Testis (tissue), 3 donors: ENCODE data around the gene FAM20A. TPM values are rescaled to one million over a fixed set of nuclear protein-coding genes. Genes with fewer than 3 reads are reported as not detected.

Source experiments
- DNase-seq: peaks from one replicate; pipeline ENCODE4 v3.0.0-alpha.2; 2019
- H3K27ac ChIP-seq, 2 donors: fragments of 200-600 bp; sonication (generic); one replicate each; pipeline ENCODE4 v1.5.1; 2019
- H3K27me3 ChIP-seq: fragments of 200-600 bp; sonication (generic); one replicate; pipeline ENCODE4 v1.5.1; 2019
- H3K36me3 ChIP-seq: fragments of 200-600 bp; sonication (generic); one replicate; pipeline ENCODE4 v1.5.1; 2017; ENCODE audit warnings: low read depth; ENCODE audit errors: missing control alignments
- H3K4me1 ChIP-seq: fragments of 200-600 bp; sonication (generic); one replicate; pipeline ENCODE4 v1.5.1; 2019
- H3K4me3 ChIP-seq, 2 donors: fragments of 200-600 bp; sonication (generic); one replicate each; pipeline ENCODE4 v1.5.1; 2017 to 2019
- H3K9me3 ChIP-seq: fragments of 200-600 bp; sonication (generic); one replicate; pipeline ENCODE4 v1.5.1; 2017
- CTCF ChIP-seq, 3 experiments: fragments of 450-650 bp in 2 of 3; fragments of 200-600 bp in 1 of 3; sonication (generic) in 1 of 3; IDR thresholded peaks; one replicate each; pipeline ENCODE4 v1.5.1; 2016 to 2019; ENCODE audit warnings: antibody characterized with exemption in 3 of 3, mild to moderate bottlenecking in 2 of 3, moderate library complexity in 1 of 3
- POLR2A ChIP-seq: fragments of 450-650 bp; IDR thresholded peaks from one replicate; pipeline ENCODE4 v1.6.1; 2017; ENCODE audit warnings: antibody characterized with exemption, mild to moderate bottlenecking, moderate library complexity
- WGBS, 2 donors: methylation state at CpG; one replicate each; pipeline ENCODE4 v1.1.5; 2018; 5-methylcytosine and 5-hydroxymethylcytosine counted together
- intact Hi-C: fragments of 100-400 bp; cut with DNase I; formaldehyde crosslinking; loops from one replicate; pipeline ENCODE4 v1.15.1; 2023; ENCODE audit warnings: low total_unique reads
- polyA plus RNA-seq: library from polyadenylated mRNA; stranded (reverse); fragments of 350-450 nt; fragmentation: Illumina TruSeq; extraction: RNeasy Lipid Tissue Mini Kit (QIAGEN cat#74804); gene quantifications from one replicate; pipeline ENCODE4 v1.2.3, GENCODE V29; 2014; ENCODE audit warnings: low read depth, low replicate concordance; ENCODE audit not compliant: insufficient read depth
- total RNA-seq, 2 donors: library from RNA; depleted of rRNA; stranded (reverse); fragments of >200 nt; gene quantifications; one replicate each; pipeline ENCODE4 v1.2.3, GENCODE V29; 2016

The FAM20A gene
- total and polyA plus RNA-seq, 3 donors from 2014 or later: 70.5 to 96.0 (median 93.4) TPM

GRCh38 chr17:68592682-68593641 lies 8.2 kb downstream of the FAM20A start:
- Histone ChIP-seq H3K4me1 (peaks cover 57% of the 10 kb centered on the region), H3K4me3 (no peak overlapping the region), H3K36me3 (no peaks in the 10 kb centered on the region), H3K9me3 (no peaks in the 10 kb centered on the region), H3K27ac (peak overlapping the region; percentile 50 to 84), H3K27me3 (no peaks in the 10 kb centered on the region)
- intact Hi-C loops: loop anchor here (10.0 kb wide), 1 partner anchor 58 kb away; no protein-coding TSS in a partner anchor
- WGBS, 2 donors: 28 to 53% methylated on average over 3 of the region's 3 CpGs
- TF ChIP-seq POLR2A (no peak), CTCF (IDR thresholded peaks at IDR 0.05) (no peak)
- DNase-seq: no peak

GRCh38 chr17:68592009-68592408 lies 9.2 kb downstream of the FAM20A start:
- 59 to 64% methylated on average over 2 of the region's 2 CpGs for WGBS, 2 donors
- Histone ChIP-seq H3K27ac (peak overlapping the region; percentile 50 to 84), H3K36me3 (no peaks in the 10 kb centered on the region), H3K9me3 (no peaks in the 10 kb centered on the region), H3K4me3 (peak overlapping the region; percentile 21 to 29), H3K27me3 (no peaks in the 10 kb centered on the region), H3K4me1 (peaks cover 48% of the 10 kb centered on the region)
- intact Hi-C loops: loop anchor here (10.0 kb wide), 1 partner anchor 57 kb away; no protein-coding TSS in a partner anchor
- DNase-seq: no peak
- no peak for TF ChIP-seq POLR2A

- no peaks in the 10 kb centered on the region for H3K9me3 ChIP-seq
- intact Hi-C loops: loop anchor here (10.0 kb wide), 1 partner anchor 57 kb away; no protein-coding TSS in a partner anchor
- WGBS, 2 donors: 65 to 70% methylated on average over 12 of the region's 12 CpGs
- no peaks in the 10 kb centered on the region for H3K27me3 ChIP-seq
- DNase-seq: peak; percentile 73
- H3K27ac ChIP-seq: peak overlapping the region; percentile 34 to 50
- no peak for TF ChIP-seq CTCF (IDR thresholded peaks at IDR 0.05)
- TF ChIP-seq POLR2A: no peak
- no peaks in the 10 kb centered on the region for H3K36me3 ChIP-seq
- peaks cover 45% of the 10 kb centered on the region for H3K4me1 ChIP-seq
- H3K4me3 ChIP-seq: peak overlapping the region; percentile 21 to 29
Observed at GRCh38 chr17:68591583-68591982, 9.6 kb downstream of the FAM20A start.

- TF ChIP-seq CTCF (IDR thresholded peaks at IDR 0.05): no peak
- TF ChIP-seq POLR2A: no peak
- Histone ChIP-seq H3K27me3 (no peaks in the 10 kb centered on the region), H3K4me3 (no peak overlapping the region), H3K9me3 (no peaks in the 10 kb centered on the region), H3K36me3 (no peaks in the 10 kb centered on the region), H3K27ac (no peak overlapping the region), H3K4me1 (peaks cover 24% of the 10 kb centered on the region)
- WGBS, 2 donors: 95 to 96% methylated on average over 3 of the region's 3 CpGs
- no peak for DNase-seq
- intact Hi-C loops: no loop called here
Observed at GRCh38 chr17:68589086-68589485, 12.1 kb downstream of the FAM20A start.

- H3K27ac ChIP-seq: no peak overlapping the region
- WGBS, 2 donors: 85 to 95% methylated on average over 1 of the region's 1 CpG
- no peak for DNase-seq
Observed at GRCh38 chr17:68588362-68588761, 12.8 kb downstream of the FAM20A start.

More at GRCh38 chr17:68588362-68588761, 12.8 kb downstream of the FAM20A start:
- Histone ChIP-seq H3K27me3 (no peaks in the 10 kb centered on the region), H3K9me3 (no peaks in the 10 kb centered on the region), H3K4me3 (no peak overlapping the region), H3K4me1 (peaks cover 17% of the 10 kb centered on the region), H3K36me3 (no peaks in the 10 kb centered on the region)
- TF ChIP-seq CTCF (IDR thresholded peaks at IDR 0.05) (no peak), POLR2A (no peak)
- intact Hi-C loops: no loop called here
